ENCODE data around the gene KLHL41. TPM values are rescaled to one million over a fixed set of nuclear protein-coding genes. Genes with fewer than 3 reads are reported as not detected.

Gene KLHL41
- total and polyA plus RNA-seq, 2 of the 13 experiments (the other 11 are each of a cell fraction or from before 2014, with no cell fraction given) = 0.07 to 0.31 TPM

DNA sequence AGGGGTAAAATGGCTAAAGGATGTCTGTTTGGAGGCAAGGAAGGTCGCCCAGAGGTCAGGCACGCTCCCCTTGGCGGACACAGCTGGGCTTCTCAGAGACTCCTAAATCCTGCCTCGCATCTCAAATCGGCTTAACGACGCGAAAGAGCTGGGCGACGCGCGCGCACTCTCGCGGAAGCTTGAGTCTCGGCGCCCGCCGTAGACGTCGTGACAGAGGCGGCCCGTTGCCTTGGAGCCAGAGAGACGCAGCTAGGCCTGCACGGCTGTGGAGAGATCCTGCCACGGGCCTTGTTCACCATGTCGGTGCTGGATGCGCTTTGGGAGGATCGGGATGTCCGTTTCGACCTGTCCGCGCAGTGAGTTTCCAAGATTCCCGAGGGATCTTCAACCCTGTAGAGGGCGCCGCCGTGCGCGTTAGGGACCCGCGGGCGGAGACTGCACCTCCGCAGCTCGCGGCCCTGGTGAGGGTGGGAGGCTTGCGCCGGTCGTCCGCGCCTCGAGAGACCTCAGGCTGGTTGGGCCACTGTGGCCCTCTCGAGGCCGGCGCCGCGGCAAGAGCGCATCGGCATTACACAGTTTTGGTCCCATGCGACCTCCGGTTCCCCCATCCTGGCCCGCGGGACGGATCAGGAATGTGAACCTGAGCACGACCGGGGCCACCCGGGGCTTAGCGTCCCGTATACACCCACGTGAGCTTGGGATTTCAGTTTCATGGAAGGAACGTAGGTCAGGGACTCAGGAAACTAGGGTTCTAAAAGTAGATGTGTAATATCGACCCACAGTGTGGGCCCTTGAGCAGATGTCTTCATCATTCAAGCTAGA, 30.0 kb upstream of the KLHL41 start, which contains the start of gene BBS5 (continued):
- TF ChIP-seq, protein P1, sequence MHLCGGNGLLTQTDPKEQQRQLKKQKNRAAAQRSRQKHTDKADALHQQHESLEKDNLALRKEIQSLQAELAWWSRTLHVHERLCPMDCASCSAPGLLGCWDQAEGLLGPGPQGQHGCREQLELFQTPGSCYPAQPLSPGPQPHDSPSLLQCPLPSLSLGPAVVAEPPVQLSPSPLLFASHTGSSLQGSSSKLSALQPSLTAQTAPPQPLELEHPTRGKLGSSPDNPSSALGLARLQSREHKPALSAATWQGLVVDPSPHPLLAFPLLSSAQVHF (CRISPR knock-in tag; IDR thresholded peaks at IDR 0.05) = peak; percentile 95
- TF ChIP-seq, protein P2, sequence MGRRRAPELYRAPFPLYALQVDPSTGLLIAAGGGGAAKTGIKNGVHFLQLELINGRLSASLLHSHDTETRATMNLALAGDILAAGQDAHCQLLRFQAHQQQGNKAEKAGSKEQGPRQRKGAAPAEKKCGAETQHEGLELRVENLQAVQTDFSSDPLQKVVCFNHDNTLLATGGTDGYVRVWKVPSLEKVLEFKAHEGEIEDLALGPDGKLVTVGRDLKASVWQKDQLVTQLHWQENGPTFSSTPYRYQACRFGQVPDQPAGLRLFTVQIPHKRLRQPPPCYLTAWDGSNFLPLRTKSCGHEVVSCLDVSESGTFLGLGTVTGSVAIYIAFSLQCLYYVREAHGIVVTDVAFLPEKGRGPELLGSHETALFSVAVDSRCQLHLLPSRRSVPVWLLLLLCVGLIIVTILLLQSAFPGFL (CRISPR knock-in tag; IDR thresholded peaks at IDR 0.05) = no peak
- peak; percentile 93 for TF ChIP-seq RFX3 (CRISPR knock-in tag; IDR thresholded peaks at IDR 0.05)
- peak; percentile 91 for TF ChIP-seq SALL1 (CRISPR knock-in tag; IDR thresholded peaks at IDR 0.05)
- peak; percentile 58 for TF ChIP-seq NCOA2 (CRISPR knock-in tag; IDR thresholded peaks at IDR 0.05)
- TF ChIP-seq KDM4B (CRISPR knock-in tag; IDR thresholded peaks at IDR 0.05) = peak; percentile 60
- peak; percentile 89 for TF ChIP-seq ZNF607 (CRISPR knock-in tag; IDR thresholded peaks at IDR 0.05; ENCODE audit: borderline replicate concordance)
- no peak for TF ChIP-seq ZNF75D (CRISPR knock-in tag; IDR thresholded peaks at IDR 0.05; ENCODE audit: borderline replicate concordance)
- no peak for TF ChIP-seq SOX6 (IDR thresholded peaks at IDR 0.05)
- TF ChIP-seq SOX6 (CRISPR knock-in tag; IDR thresholded peaks at IDR 0.05) = peak; percentile 73
- TF ChIP-seq, protein P3, sequence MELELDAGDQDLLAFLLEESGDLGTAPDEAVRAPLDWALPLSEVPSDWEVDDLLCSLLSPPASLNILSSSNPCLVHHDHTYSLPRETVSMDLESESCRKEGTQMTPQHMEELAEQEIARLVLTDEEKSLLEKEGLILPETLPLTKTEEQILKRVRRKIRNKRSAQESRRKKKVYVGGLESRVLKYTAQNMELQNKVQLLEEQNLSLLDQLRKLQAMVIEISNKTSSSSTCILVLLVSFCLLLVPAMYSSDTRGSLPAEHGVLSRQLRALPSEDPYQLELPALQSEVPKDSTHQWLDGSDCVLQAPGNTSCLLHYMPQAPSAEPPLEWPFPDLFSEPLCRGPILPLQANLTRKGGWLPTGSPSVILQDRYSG (CRISPR knock-in tag; IDR thresholded peaks at IDR 0.05) = no peak
- peak; percentile 84 for TF ChIP-seq GABPB1 (CRISPR knock-in tag; IDR thresholded peaks at IDR 0.05)
- no peak for TF ChIP-seq ZSCAN20 (CRISPR knock-in tag; IDR thresholded peaks at IDR 0.05; ENCODE audit: borderline replicate concordance)
- no peak; the same call in 1 of the 2 replicates for TF ChIP-seq ZBTB1 (CRISPR knock-in tag; IDR thresholded peaks at IDR 0.05; ENCODE audit: borderline replicate concordance)
- TF ChIP-seq TCF7 (IDR thresholded peaks at IDR 0.05; ENCODE audit: low read depth) = no peak
- TF ChIP-seq ZNF747 (CRISPR knock-in tag; IDR thresholded peaks at IDR 0.05; ENCODE audit: borderline replicate concordance) = peak; percentile 81; the same call in 1 of the 2 replicates
- peak; percentile 85 for TF ChIP-seq IRF2 (CRISPR knock-in tag; IDR thresholded peaks at IDR 0.05)
- TF ChIP-seq, protein P4, sequence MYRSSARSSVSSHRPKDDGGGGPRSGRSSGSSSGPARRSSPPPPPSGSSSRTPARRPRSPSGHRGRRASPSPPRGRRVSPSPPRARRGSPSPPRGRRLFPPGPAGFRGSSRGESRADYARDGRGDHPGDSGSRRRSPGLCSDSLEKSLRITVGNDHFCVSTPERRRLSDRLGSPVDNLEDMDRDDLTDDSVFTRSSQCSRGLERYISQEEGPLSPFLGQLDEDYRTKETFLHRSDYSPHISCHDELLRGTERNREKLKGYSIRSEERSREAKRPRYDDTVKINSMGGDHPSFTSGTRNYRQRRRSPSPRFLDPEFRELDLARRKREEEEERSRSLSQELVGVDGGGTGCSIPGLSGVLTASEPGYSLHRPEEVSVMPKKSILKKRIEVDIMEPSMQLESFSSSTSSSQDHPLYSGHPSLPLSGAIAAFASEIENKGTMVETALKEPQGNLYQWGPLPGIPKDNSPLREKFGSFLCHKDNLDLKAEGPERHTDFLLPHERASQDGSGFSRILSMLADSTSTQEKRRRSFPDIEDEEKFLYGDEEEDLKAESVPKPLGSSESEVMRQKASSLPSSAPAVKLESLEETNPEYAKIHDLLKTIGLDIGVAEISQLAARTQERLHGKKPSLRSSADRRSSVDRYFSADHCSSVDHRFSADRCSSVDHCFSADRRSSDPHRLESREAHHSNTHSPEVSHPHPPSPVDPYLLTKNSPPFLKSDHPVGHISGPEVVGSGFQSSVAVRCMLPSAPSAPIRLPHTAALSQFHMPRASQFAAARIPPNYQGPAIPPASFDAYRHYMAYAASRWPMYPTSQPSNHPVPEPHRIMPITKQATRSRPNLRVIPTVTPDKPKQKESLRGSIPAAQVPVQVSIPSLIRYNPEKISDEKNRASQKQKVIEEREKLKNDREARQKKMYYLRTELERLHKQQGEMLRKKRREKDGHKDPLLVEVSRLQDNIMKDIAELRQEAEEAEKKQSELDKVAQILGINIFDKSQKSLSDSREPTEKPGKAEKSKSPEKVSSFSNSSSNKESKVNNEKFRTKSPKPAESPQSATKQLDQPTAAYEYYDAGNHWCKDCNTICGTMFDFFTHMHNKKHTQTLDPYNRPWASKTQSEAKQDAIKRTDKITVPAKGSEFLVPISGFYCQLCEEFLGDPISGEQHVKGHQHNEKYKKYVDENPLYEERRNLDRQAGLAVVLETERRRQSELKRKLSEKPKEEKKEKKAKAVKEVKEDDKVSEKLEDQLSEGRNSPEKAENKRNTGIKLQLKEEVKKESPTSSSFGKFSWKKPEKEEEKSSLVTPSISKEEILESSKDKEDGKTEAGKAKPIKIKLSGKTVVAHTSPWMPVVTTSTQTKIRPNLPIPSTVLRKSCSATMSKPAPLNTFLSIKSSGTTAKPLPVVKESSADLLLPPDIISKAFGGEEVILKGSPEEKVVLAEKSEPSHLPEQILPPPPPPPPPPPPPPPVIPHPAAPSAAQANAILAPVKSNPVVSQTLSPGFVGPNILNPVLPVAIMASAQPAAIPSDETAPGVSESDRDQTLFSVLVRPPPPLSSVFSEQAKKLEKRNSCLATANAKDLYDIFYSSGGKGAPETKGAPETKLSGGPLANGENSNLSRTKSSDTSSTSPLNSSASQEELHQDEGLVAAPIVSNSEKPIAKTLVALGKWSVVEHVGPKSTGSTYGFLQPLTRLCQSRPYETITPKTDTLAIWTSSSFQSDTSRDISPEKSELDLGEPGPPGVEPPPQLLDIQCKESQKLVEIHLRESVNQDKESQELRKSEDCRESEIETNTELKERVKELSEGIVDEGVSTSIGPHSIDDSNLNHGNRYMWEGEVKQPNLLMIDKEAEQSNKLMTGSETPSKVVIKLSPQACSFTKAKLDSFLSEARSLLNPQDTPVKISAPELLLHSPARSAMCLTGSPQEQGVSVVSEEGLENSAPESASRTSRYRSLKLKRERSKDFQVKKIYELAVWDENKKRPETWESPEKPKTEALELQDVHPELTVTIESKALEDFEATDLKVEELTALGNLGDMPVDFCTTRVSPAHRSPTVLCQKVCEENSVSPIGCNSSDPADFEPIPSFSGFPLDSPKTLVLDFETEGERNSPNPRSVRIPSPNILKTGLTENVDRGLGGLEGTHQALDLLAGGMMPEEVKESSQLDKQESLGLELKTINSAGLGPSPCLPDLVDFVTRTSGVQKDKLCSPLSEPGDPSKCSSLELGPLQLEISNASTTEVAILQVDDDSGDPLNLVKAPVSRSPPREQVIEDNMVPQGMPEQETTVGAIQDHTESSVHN (CRISPR knock-in tag; IDR thresholded peaks at IDR 0.05) = peak; percentile 48; the same call in 1 of the 2 replicates
- TF ChIP-seq ZNF780A (CRISPR knock-in tag; IDR thresholded peaks at IDR 0.05) = peak; percentile 59

Measured in HepG2 (cell line).